Measurements from ENCODE around the gene ATPAF1.
"Not testable (repeated sequence)": the region's sequence is repeated elsewhere in the genome, so short reads cannot be mapped to it uniquely, and the experiment has no call there.

ATPAF1 gene

DNA sequence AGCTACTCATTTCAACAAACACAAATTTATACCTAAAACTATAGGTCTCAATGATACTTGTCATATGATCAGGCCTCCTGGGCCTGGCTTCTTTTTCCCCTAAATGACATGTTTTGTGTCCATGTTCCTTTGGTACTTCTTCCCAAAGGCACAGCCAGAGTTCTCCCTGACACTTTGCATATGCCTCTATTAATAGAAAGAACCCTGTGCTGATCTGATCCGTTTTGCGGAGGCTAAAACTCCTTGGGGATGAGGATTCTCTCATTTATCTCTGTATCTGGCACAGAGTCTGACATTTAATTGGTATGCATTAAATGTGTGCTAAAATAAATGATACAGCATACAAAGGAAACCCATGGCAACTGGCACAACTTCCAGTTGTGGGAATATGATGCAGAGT is 11.5 kb downstream of the ATPAF1 start:
- DNase-seq (ENCODE audit: low read depth) = no peak
- H3K4me3 ChIP-seq (ENCODE audit: low read depth, low read length) = no peak overlapping the region
- TF ChIP-seq POLR2A (IDR thresholded peaks at IDR 0.05; ENCODE audit: extremely low read depth, insufficient read length) = no peak

DNA sequence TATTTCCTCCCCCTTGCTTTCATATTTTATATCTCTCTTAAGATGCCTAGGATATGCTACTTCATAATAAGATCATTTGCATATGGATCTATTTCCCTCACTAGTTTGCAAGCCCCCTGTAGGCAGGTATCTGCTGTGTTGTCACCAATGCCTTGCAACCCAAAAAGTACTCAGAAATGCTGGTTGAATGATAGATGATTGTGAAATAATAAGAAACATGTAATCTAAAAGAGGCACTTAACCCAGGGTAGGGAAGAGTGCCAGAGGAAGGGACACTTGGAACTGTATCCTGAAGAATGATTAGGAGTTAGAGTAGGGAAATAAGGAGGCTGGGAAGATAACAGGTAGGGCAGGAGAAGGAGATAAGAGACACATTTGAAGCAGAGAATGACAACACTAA is 12.3 kb downstream of the ATPAF1 start:
- TF ChIP-seq MYC (IDR thresholded peaks at IDR 0.05; ENCODE audit: low read depth, low read length) (no peak), POLR2A (IDR thresholded peaks at IDR 0.05; ENCODE audit: extremely low read depth, insufficient read length) (no peak)
- TF ChIP-seq, protein P1, sequence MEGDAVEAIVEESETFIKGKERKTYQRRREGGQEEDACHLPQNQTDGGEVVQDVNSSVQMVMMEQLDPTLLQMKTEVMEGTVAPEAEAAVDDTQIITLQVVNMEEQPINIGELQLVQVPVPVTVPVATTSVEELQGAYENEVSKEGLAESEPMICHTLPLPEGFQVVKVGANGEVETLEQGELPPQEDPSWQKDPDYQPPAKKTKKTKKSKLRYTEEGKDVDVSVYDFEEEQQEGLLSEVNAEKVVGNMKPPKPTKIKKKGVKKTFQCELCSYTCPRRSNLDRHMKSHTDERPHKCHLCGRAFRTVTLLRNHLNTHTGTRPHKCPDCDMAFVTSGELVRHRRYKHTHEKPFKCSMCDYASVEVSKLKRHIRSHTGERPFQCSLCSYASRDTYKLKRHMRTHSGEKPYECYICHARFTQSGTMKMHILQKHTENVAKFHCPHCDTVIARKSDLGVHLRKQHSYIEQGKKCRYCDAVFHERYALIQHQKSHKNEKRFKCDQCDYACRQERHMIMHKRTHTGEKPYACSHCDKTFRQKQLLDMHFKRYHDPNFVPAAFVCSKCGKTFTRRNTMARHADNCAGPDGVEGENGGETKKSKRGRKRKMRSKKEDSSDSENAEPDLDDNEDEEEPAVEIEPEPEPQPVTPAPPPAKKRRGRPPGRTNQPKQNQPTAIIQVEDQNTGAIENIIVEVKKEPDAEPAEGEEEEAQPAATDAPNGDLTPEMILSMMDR (IDR thresholded peaks at IDR 0.05; ENCODE audit: low read depth, low read length) = no peak
- TF ChIP-seq, protein P2, sequence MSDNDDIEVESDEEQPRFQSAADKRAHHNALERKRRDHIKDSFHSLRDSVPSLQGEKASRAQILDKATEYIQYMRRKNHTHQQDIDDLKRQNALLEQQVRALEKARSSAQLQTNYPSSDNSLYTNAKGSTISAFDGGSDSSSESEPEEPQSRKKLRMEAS (IDR thresholded peaks at IDR 0.05; ENCODE audit: low read depth, low read length) = no peak
- no peak overlapping the region for H3K4me3 ChIP-seq (ENCODE audit: low read depth, low read length)
- DNase-seq (ENCODE audit: low read depth) = no peak

DNA sequence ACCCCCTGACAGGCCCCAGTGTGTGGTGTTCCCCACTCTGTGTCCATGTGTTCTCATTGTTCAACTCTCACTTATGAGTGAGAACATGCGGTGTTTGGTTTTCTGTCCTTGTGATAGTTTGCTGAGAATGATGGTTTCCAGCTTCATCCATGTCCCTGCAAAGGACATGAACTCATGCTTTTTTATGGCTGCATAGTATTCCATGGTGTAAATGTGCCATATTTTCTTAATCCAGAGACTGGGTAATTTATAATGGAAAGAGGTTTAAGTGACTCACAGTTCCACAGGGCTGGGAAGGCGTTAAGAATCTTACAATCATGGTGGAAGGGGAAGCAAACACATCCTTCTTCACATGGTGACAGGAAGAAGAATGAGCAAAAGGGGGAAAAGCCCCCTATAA is 13.5 kb downstream of the ATPAF1 start:
- not testable (repeated sequence) for DNase-seq (ENCODE audit: low read depth); H3K4me3 ChIP-seq (ENCODE audit: low read depth, low read length)

DNA sequence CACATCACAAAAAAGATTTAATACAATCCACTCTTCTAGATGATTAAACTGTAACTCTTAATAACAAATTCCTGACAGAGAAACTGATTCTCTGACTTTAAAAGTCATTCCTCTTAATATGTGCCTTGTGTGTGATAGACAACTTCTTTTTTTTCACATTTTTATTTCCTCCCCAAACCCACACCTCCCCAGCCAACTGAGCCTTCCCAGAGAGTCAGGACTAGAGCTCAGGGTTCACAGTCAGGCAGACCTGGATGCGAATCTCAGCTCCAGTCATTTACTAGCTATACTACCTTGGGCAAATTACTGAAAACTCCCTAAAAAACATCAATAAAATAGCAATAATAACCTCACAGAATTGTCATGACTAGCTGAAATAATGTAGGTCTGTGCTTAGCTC is 14.2 kb downstream of the ATPAF1 start:
- no peak for DNase-seq (ENCODE audit: low read depth)
- no peak overlapping the region for H3K4me3 ChIP-seq (ENCODE audit: low read depth, low read length)
- TF ChIP-seq POLR2A (IDR thresholded peaks at IDR 0.05; ENCODE audit: extremely low read depth, insufficient read length) = no peak
- TF ChIP-seq MYC (IDR thresholded peaks at IDR 0.05; ENCODE audit: low read depth, low read length) = no peak
- TF ChIP-seq, protein P2 (IDR thresholded peaks at IDR 0.05; ENCODE audit: low read depth, low read length) = no peak
- TF ChIP-seq, protein P1 (IDR thresholded peaks at IDR 0.05; ENCODE audit: low read depth, low read length) = no peak

DNA sequence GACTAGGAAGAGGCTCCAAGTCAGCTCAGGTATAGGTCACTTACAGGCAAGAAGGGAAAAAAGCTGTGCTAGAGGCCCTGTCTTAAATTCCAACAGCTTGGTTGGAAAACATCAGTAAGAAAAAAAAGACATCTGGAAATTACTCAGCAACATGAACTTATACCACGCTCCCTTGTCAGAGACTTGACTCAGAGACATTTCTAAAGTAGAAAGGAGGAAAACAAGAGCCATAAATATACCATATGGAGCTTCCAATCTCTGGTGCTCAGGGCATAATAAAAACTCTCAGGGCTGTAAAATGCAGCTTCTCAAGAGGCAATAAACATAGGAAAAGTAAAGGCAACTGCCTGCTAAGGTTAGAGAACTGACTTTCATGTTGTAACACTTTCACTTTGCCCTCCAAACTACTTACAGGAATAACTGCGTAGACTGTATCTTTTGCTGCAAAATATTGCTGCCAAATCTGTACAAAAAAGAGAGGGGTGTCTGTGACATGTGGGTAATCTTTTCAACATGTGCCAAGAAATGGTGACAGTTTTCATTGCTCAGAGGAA is 14.7 kb downstream of the ATPAF1 start:
- TF ChIP-seq, protein P2 (IDR thresholded peaks at IDR 0.05; ENCODE audit: low read depth, low read length) = no peak
- TF ChIP-seq, protein P1 (IDR thresholded peaks at IDR 0.05; ENCODE audit: low read depth, low read length) = no peak
- TF ChIP-seq MYC (IDR thresholded peaks at IDR 0.05; ENCODE audit: low read depth, low read length) (no peak), POLR2A (IDR thresholded peaks at IDR 0.05; ENCODE audit: extremely low read depth, insufficient read length) (no peak)

DNA sequence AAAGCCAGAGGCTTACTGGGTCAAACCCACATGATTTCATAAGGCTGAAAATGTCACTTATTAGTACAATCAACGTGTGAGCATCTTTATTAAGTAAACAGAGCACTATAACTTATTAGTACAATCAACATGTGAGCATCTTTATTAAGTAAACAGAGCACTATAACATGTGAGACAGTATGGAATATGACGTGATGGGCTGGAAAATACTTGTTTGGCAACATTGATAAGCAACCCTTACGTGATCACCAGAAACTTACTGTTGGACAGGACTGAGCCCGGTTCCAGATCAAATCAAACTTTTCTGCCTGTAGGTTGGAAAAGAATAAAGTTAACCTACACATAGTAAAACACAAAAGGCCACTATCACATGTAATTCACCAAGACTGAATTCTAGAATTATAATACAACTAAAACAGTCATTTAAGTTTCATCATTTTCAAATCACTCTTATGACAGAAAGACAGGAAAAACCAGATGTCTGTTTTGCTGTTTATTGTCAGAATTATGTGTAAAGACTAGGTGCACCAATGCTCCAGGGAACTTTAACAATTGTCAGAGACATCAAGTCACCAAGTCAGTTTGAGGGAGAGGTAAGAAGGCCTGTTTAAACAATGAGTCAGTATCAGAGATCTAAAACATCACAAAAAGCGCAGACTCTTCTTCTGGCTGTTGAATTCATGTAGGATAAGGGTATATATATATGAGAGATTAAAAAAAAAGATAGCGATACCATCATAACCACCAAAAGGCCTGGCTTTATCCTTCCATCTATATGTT is 15.7 kb downstream of the ATPAF1 start:
- DNase-seq (ENCODE audit: low read depth) = no peak
- TF ChIP-seq MYC (IDR thresholded peaks at IDR 0.05; ENCODE audit: low read depth, low read length) (no peak), POLR2A (IDR thresholded peaks at IDR 0.05; ENCODE audit: extremely low read depth, insufficient read length) (no peak)
- TF ChIP-seq, protein P1 (IDR thresholded peaks at IDR 0.05; ENCODE audit: low read depth, low read length) = no peak
- TF ChIP-seq, protein P2 (IDR thresholded peaks at IDR 0.05; ENCODE audit: low read depth, low read length) = no peak
- H3K4me3 ChIP-seq (ENCODE audit: low read depth, low read length) = no peak overlapping the region

More for the DNA sequence above, 14.7 kb downstream of the ATPAF1 start:
- H3K4me3 ChIP-seq (ENCODE audit: low read depth, low read length) = no peak overlapping the region
- DNase-seq (ENCODE audit: low read depth) = no peak

DNA sequence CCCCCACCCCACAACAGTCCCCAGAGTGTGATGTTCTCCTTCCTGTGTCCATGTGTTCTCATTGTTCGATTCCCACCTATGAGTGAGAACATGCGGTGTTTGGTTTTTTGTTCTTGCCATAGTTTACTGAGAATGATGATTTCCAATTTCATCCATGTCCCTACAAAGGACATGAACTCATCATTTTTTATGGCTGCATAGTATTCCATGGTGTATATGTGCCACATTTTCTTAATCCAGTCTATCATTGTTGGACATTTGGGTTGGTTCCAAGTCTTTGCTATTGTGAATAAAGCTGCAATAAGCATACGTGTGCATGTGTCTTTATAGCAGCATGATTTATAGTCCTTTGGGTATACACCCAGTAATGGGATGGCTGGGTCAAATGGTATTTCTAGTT is 17.0 kb downstream of the ATPAF1 start:
- not testable (repeated sequence) for H3K4me3 ChIP-seq (ENCODE audit: low read depth, low read length); DNase-seq (ENCODE audit: low read depth)

Measured in NB4 (cell line).